ENCODE data around the gene CNN1.

GRCh38 chr19:11581740-11582139 is 43.1 kb downstream of the CNN1 start:
- no peak for TF ChIP-seq EZH2 (IDR thresholded peaks at IDR 0.05; ENCODE audit: borderline replicate concordance, low read length)
- TF ChIP-seq, protein P1, sequence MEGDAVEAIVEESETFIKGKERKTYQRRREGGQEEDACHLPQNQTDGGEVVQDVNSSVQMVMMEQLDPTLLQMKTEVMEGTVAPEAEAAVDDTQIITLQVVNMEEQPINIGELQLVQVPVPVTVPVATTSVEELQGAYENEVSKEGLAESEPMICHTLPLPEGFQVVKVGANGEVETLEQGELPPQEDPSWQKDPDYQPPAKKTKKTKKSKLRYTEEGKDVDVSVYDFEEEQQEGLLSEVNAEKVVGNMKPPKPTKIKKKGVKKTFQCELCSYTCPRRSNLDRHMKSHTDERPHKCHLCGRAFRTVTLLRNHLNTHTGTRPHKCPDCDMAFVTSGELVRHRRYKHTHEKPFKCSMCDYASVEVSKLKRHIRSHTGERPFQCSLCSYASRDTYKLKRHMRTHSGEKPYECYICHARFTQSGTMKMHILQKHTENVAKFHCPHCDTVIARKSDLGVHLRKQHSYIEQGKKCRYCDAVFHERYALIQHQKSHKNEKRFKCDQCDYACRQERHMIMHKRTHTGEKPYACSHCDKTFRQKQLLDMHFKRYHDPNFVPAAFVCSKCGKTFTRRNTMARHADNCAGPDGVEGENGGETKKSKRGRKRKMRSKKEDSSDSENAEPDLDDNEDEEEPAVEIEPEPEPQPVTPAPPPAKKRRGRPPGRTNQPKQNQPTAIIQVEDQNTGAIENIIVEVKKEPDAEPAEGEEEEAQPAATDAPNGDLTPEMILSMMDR (conservative IDR thresholded peaks at IDR 0.05 in 1 of 2, IDR thresholded peaks at IDR 0.05 in 1 of 2; ENCODE audit: extremely low read depth in 1 of 2, insufficient read depth in 1 of 2, low read depth in 1 of 2, low read length in 2 of 2) = no peak
